SK-N-SH treated with all-trans-retinoic acid at 6 μM for 48 hours (cell line): ENCODE data around the gene TMC3.

Experiments used
- ATAC-seq: fragments of 200-7000 bp; cut with Tn5 transposase; 3 replicates; pipeline ENCODE4 v1.9.1; 2020; ENCODE audit warnings: mild to moderate bottlenecking, moderate library complexity
- ARNTL ChIP-seq: fragments of 450-650 bp; formaldehyde crosslinking; IDR thresholded peaks from 2 replicates; pipeline ENCODE4 v1.5.0; 2020; ENCODE audit warnings: low read depth, mild to moderate bottlenecking, moderate library complexity, borderline replicate concordance
- CSDC2 ChIP-seq: fragments of 250-450 bp; sonication (Bioruptor Pico); IDR thresholded peaks from 2 replicates; pipeline ENCODE4 v1.5.0; 2020; ENCODE audit warnings: mild to moderate bottlenecking, moderate library complexity
- CSRNP3 ChIP-seq: fragments of 250-450 bp; sonication (Bioruptor Pico); IDR thresholded peaks from 2 replicates; pipeline ENCODE4 v1.5.1; 2021; ENCODE audit warnings: mild to moderate bottlenecking, moderate library complexity
- ESRRG ChIP-seq: fragments of 250-450 bp; sonication (Bioruptor Pico); IDR thresholded peaks from 2 replicates; pipeline ENCODE4 v1.6.1; 2021; ENCODE audit warnings: mild to moderate bottlenecking
- GLIS3 ChIP-seq: fragments of 250-450 bp; sonication (Bioruptor Pico); IDR thresholded peaks from 2 replicates; pipeline ENCODE4 v1.5.0; 2020; ENCODE audit warnings: mild to moderate bottlenecking, moderate library complexity
- ISL1 ChIP-seq: fragments of 250-450 bp; sonication (Bioruptor Pico); IDR thresholded peaks from 2 replicates; pipeline ENCODE4 v2.1.2; 2022; ENCODE audit warnings: mild to moderate bottlenecking, moderate library complexity
- OSR1 ChIP-seq: fragments of 250-450 bp; sonication (Bioruptor Pico); IDR thresholded peaks from 2 replicates; pipeline ENCODE4 v1.8.0; 2022; ENCODE audit warnings: moderate library complexity, mild to moderate bottlenecking, inconsistent platforms
- PATZ1 ChIP-seq: fragments of 250-450 bp; sonication (Bioruptor Pico); IDR thresholded peaks from 2 replicates; pipeline ENCODE4 v1.8.0; 2020; ENCODE audit warnings: mild to moderate bottlenecking, moderate library complexity, borderline replicate concordance
- POU6F1 ChIP-seq: fragments of 250-450 bp; sonication (Bioruptor Pico); IDR thresholded peaks from 2 replicates; pipeline ENCODE4 v1.8.0; 2021; ENCODE audit warnings: low read depth, mild to moderate bottlenecking, moderate library complexity, borderline replicate concordance
- PPARA ChIP-seq: fragments of 250-450 bp; sonication (Bioruptor Pico); IDR thresholded peaks from 2 replicates; pipeline ENCODE4 v1.5.0; 2020; ENCODE audit warnings: mild to moderate bottlenecking, borderline replicate concordance
- RARB ChIP-seq: fragments of 250-450 bp; sonication (Bioruptor Pico); IDR thresholded peaks from 2 replicates; pipeline ENCODE4 v1.8.0; 2021; ENCODE audit warnings: mild to moderate bottlenecking, moderate library complexity
- SNAI2 ChIP-seq: fragments of 250-450 bp; sonication (Bioruptor Pico); IDR thresholded peaks from 2 replicates; pipeline ENCODE4 v1.5.0; 2020; ENCODE audit warnings: mild to moderate bottlenecking, moderate library complexity
- TCF4 ChIP-seq: fragments of 250-450 bp; sonication (Bioruptor Pico); IDR thresholded peaks from 2 replicates; pipeline ENCODE4 v1.8.0; 2021; ENCODE audit warnings: mild to moderate bottlenecking, moderate library complexity, borderline replicate concordance
- TOX ChIP-seq: fragments of 250-450 bp; sonication (Bioruptor Pico); IDR thresholded peaks from 2 replicates; pipeline ENCODE4 v1.8.0; 2021; ENCODE audit warnings: mild to moderate bottlenecking, moderate library complexity, borderline replicate concordance
- TSHZ2 ChIP-seq: fragments of 250-450 bp; sonication (Bioruptor Pico); IDR thresholded peaks from 2 replicates; pipeline ENCODE4 v1.5.0; 2020; ENCODE audit warnings: mild to moderate bottlenecking, moderate library complexity
- ZC3H10 ChIP-seq: fragments of 250-450 bp; sonication (Bioruptor Pico); IDR thresholded peaks from 2 replicates; pipeline ENCODE4 v1.5.1; 2021; ENCODE audit warnings: mild to moderate bottlenecking, moderate library complexity
- ZFP30 ChIP-seq: fragments of 450-650 bp; formaldehyde crosslinking; IDR thresholded peaks from 2 replicates; pipeline ENCODE4 v1.5.0; 2022; ENCODE audit warnings: mild to moderate bottlenecking, moderate library complexity
- ZNF565 ChIP-seq: fragments of 450-650 bp; formaldehyde crosslinking; conservative IDR thresholded peaks from 2 replicates; pipeline ENCODE4 v1.5.0; 2020; ENCODE audit warnings: low read depth, mild to moderate bottlenecking, moderate library complexity
- ZNF70 ChIP-seq: fragments of 450-650 bp; formaldehyde crosslinking; IDR thresholded peaks from 2 replicates; pipeline ENCODE4 v1.5.0; 2020; ENCODE audit warnings: mild to moderate bottlenecking, moderate library complexity
- ZNF8 ChIP-seq: fragments of 450-650 bp; formaldehyde crosslinking; IDR thresholded peaks from 2 replicates; pipeline ENCODE4 v1.5.0; 2020; ENCODE audit warnings: mild to moderate bottlenecking, moderate library complexity

The TMC3 gene

GRCh38 chr15:81314378-81314777, 59.6 kb downstream of the TMC3 start:
- ATAC-seq = no peak
- TF ChIP-seq POU6F1 (CRISPR knock-in tag) (no peak), CSDC2 (CRISPR knock-in tag) (no peak), RARB (CRISPR knock-in tag) (no peak), ESRRG (CRISPR knock-in tag) (no peak)

GRCh38 chr15:81313686-81314085, 60.3 kb downstream of the TMC3 start:
- TF ChIP-seq GLIS3 (CRISPR knock-in tag) = no peak
- TF ChIP-seq ZNF8 (CRISPR knock-in tag) = no peak
- TF ChIP-seq, all 23 proteins: peak for 0

GRCh38 chr15:81312790-81313543, 61.0 kb downstream of the TMC3 start:
- peak; percentile 97 for ATAC-seq
- no peak for TF ChIP-seq ZNF8 (CRISPR knock-in tag)
- no peak for TF ChIP-seq GLIS3 (CRISPR knock-in tag)
- TF ChIP-seq OSR1 (CRISPR knock-in tag) = no peak
- TF ChIP-seq CSDC2 (CRISPR knock-in tag) = no peak
- TF ChIP-seq TSHZ2 (CRISPR knock-in tag) = no peak
- TF ChIP-seq ZFP30 (CRISPR knock-in tag) = no peak
- TF ChIP-seq ZNF70 (CRISPR knock-in tag) = no peak
- no peak for TF ChIP-seq PPARA (CRISPR knock-in tag)
- no peak for TF ChIP-seq PATZ1
- no peak for TF ChIP-seq ESRRG (CRISPR knock-in tag)
- no peak for TF ChIP-seq RARB (CRISPR knock-in tag)
- TF ChIP-seq SNAI2 (CRISPR knock-in tag) = no peak
- TF ChIP-seq CSRNP3 (CRISPR knock-in tag) = no peak
- TF ChIP-seq TOX (CRISPR knock-in tag) = no peak
- TF ChIP-seq ISL1 (CRISPR knock-in tag) = no peak
- no peak for TF ChIP-seq ZC3H10 (CRISPR knock-in tag)

More at GRCh38 chr15:81313686-81314085, 60.3 kb downstream of the TMC3 start:
- no peak for ATAC-seq

- ATAC-seq = no peak
- TF ChIP-seq TOX (CRISPR knock-in tag) (no peak), OSR1 (CRISPR knock-in tag) (no peak), SNAI2 (CRISPR knock-in tag) (no peak), ZNF565 (CRISPR knock-in tag) (no peak), TCF4 (no peak), ZNF8 (CRISPR knock-in tag) (no peak), ZNF70 (CRISPR knock-in tag) (no peak), CSDC2 (CRISPR knock-in tag) (no peak), ESRRG (CRISPR knock-in tag) (no peak), ARNTL (CRISPR knock-in tag) (no peak)
- TF ChIP-seq, all 23 proteins: peak for 0
Measured at GRCh38 chr15:81311752-81312464, 62.1 kb downstream of the TMC3 start.
